HG02943 (cell line): ENCODE data around the gene EIF5A.

ENCODE experiments used
- ATAC-seq: cut with Tn5 transposase; IDR thresholded peaks from one replicate; pipeline ENCODE4 v1.9.1; 2021; ENCODE audit warnings: mild to moderate bottlenecking, low read depth, moderate library complexity; ENCODE audit not compliant: unreplicated experiment

Gene EIF5A

DNA sequence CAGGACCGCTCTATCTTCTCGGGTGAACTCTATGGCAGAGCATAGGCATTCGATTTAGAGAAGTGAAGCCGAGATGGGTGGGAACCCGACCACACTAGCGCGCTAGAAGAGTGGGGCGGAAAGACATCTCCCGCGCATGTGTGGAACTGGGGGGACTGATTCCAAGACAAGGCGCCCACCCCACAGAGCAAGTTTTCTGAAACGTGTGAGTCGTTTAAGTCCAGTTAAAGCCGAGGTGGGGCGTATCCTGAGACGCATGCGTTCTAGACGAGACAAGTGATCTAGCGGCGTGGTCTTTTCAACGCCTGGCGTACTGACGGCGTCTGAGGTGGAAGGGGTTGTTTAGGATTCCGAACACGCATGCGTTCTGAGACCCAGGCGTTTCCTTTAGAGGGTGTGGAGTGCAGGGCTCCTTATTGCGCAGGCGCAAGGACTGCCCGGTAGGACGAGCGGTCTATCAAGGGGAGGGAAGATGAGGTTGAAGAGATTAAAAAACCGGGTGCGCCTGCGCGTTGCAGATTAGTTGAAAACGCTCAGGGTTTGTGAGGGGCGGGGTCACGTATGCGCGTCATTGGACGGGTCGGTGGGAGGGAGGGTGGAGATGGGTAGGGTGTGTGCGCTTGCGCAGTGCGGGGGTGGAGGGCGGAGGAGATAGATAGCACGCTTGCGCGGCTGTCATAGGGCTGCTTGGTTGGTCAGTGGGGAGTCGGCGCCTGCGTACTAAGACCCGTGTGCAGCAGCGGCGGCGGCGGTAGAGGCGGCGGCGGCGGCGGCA, at the start of gene EIF5A:
Gene EIF5A (plus strand): TSS at position 718 of the 775 bp plus-strand sequence. CDS start 2,008 bp downstream, outside the sequence.
- peak; percentile 72 for ATAC-seq

DNA sequence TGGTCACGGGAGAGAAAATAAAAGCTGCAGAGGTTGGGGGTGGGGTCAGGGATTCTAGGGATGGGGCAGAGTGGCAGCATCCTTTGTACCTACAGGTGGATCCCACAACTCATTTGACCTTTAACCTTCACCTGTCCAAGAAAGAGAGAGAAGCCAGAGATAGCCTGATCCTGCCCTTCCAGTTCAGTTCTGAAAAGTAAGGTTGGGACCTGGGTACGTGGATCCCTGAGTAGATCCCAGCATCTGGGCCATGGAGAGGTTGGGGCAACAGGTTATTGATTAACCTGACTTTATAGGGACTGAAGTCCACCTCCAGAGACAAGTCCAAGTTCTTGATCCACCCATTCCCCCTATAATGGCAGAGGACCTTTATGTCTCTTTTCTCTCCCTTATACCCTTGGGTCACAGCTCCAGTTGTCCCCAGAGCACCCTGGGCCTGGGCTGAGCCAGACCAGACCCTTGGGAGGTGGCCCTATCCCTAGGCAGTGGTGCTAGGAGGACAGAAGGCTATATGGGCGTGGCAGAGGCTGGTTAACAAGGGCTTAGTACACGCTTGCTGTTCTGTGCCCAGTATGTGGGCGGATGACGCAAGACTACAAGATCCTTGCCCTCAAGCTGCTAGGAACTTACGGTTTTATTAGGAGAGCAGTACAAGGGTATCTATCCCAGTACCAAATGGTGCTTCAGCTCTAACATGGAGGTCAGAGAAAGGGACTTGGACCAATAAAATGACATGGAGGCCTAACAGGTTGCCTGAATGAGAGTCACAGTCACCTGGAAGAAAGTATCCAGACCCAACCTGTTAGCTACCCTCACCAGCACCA, 48.5 kb upstream of the EIF5A start:
- ATAC-seq = no peak

DNA sequence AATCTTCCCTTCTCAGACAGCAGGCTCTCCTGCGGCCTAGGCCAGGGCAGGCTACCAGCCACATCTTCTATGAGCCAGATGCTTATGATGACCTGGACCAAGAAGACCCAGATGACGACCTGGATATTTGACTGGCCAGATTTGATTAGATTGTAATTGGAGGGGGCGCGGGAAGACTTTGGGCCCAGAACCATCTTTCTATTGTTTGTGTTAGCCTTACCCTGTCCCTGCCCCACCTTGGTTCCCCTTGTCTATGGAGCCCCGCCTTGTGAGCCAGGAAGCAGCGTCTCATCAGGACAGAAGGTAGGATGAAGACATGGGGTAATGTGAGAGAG, 47.9 kb upstream of the EIF5A start:
- no peak for ATAC-seq

DNA sequence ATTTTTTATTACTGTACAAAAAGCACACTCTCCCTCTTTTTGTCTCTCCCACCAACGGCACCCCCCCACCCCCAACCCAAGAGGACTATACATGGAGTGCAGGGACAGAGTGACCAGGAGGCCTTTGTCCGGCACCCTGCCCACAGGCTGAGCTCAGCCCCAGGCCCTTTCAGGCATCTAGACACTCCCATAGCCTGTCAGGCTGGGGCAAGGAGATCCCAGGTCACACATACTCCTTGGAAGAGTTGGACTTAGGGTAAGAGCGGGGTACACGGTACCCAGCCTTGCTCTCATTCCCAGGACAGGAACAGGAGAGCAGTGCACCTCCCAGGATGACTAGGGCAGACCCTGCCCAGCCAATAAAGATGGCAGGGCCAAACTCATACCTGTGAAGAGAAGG, 47.3 kb upstream of the EIF5A start:
- no peak for ATAC-seq

DNA sequence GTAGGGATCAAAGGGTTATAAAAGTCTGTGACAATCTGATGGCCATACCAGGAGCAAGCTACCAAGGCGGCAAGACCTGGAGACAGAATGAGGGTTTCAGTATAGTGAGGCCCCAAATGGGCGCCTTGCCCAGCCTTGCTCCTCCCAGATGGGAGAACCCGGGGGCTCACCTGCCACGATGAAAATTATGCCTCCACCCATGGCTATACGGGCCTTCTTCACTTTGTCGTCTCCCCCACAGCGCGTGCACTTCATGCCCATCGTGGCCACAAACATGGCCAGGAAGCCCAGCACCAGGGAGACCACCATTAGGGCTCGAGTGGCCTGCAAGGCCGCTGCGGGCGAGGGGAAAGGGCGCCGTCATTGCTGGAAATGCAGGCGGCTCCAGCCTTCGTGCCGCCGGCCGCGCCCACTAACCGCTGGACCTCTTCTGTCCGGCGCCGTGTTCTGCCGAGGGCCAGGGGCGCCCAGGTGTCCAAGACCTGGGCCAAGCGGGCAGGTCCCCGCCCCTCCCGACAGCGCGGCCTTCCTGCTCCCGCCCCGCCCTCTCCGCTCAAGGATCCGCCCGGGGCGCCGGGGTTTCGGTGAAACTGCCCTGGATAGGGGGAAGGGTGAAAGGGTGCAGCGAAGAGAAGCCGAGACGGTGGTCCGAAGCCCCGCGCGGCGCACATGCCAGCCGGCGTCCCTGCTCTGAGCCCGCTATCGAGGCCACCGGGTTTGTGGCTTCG, 46.6 kb upstream of the EIF5A start:
- ATAC-seq = no peak

DNA sequence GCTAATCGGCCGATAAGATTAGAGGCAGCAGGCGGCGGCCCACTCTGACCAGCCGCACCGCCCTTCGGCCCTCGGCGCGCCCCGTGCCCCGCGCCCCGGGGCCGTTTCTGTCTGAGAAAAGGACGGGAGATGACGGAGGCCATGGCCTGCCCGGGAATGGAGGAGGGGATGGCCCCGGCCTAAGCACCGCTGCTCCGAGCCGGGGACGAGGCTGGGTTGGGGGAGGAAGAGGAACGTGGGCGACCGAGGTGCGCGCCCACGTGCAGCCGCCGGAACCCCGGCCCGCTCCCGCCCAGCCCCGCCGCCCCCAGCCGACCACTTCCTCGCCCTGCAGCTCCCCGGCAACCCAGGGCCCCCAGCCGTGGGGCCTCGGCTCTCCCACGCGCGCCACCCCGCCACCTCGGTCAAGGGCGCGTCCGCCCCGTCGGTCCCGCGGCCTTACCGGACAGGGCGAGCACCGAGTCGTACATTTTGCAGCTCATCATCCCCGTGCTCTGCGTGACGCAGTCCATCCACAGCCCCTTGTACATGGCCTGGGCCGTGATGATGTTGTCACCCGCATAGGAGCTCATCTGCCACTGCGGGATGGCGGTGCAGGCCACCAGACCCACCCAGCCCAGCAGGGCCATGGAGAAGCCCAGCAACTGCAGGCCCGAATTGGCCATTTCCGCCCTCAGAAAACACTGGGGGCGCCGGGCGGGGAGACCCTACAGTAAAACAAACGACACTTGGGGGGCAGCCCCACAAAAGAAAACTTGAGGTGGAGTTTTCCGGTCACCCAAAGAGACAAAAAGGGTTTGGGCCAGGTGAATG, 45.8 kb upstream of the EIF5A start:
- ATAC-seq = no peak

DNA sequence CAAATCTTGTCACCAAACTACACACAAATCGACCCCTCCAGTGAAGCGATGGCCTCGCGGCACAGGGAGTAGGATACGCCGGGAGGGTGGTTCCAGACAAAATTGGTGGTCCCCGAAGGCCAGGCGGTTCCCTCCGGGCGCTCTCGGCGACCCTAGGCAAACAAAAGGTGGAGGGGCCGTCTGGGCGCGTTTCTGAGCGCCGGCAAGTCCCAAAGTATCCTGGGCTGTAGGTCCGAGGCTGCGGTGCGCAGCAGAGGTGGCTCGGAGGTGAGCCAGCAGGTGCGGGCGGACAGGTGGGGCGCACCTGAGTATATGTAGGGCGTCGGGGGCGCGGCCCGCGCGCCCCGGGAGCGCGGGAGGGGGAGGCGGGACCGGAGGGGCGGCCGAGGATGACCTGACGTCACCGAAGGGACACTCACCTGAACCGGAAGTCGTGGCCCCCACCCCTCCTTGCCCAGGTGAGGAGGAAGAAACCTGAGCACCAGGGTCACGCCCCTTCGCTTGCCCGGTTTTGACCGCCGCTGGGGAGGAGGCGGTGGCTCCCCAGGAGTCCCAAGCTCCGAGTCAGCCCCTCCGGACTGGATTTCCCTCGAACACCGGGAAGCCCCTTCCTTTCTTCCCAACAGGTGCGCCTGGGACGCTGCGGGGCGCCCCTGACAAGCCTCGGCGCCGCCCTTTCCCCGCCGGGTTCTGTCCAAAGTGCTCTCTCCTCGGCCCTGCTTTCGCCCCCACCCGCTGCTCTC, 45.1 kb upstream of the EIF5A start, which contains the start of gene CLDN7:
Gene CLDN7 (minus strand): TSS at position 287 of the 743 bp plus-strand sequence. CDS start 435 bp downstream, outside the sequence.
- ATAC-seq = no peak

DNA sequence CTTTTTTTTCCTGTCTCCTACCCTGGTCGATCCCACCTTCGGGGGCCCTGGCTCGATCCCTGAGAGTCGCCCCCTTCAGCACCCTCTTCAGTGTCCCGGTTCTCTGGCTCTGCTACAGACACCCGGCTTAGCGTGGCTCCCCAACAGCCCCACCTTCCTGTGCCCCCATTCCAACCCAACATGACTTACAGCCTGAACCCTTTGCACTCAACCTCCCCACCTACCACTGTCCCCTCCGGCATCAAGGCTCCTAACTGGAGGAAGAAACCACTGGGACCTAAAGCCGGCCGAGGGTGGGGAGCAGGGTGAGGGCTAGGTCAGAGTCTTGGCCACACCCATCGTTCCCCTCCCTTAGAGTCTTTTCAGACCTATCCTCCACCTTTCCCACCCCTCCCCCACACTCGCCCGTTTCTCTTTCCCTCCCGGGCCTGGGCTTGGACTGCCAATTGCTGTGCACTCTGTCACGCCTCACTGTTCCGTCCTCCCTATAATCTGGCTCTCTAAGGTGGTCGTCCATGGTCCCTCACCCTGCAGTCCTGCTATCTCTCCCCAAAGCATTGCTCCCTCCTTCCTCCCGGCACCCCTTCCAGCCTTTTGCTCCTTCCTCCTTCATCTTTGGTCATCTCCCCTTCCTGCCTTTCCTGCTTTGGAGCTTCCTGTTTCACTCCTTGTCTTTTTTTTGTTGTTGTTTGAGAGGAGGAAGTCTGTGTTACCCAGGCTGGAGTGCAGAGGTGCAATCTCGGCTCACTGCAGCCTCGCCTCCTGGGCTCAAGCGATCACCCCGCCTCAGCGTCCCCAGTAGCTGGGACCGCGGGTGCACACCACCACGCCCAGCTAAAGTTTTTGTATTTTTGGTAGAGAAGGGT, 44.3 kb upstream of the EIF5A start:
- no peak for ATAC-seq

DNA sequence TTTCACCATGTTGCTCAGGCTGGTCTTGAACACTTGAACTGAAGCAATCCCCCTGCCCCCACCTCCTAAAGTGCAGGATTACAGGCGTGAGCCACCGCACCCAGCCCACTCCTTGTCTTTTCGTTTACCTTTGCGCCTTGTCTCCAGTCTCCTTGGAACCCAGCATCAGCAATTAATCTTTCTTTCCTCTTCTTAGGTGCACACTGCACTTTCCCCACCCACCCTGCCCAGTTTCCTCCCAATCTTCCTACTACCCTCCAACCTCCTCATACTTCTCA, 43.7 kb upstream of the EIF5A start:
- no peak for ATAC-seq

DNA sequence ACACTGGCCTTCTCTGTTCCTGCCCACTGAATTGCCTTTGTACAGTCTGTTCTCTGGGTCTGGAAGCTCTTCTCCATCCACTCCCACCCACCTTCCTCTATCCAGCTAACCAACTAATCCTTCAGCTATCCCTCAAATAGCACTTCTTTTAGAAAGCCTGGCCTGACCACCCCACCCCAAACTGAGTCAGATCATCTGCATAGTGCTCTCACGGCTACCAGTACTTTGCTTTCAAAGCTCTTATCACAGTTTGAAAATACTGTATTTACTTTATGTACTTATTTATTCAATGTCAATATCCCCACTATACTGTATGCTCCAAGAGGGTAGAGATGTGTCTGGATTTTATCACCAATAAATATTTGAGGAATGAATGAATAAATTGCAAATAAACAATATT, 40.6 kb upstream of the EIF5A start:
- ATAC-seq = no peak

DNA sequence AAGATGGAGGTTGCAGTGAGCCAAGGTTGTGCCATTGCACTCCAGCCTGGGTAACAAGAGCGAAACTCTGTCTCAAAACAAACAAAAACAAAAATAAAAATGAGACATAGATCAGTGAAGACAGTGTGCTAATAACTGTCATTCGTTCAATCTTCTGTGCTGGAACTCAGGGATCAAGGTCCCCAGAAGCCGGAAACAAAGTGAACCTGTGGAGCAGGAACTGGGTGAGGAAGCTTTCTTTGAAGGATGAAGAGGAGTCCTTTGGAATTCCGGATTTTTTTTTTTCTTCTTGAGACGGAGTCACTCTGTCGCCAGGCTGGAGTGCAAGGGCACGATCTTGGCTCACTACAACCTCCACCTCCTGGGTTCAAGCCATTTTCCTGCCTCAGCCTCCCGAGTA, 28.0 kb upstream of the EIF5A start:
- ATAC-seq = no peak

DNA sequence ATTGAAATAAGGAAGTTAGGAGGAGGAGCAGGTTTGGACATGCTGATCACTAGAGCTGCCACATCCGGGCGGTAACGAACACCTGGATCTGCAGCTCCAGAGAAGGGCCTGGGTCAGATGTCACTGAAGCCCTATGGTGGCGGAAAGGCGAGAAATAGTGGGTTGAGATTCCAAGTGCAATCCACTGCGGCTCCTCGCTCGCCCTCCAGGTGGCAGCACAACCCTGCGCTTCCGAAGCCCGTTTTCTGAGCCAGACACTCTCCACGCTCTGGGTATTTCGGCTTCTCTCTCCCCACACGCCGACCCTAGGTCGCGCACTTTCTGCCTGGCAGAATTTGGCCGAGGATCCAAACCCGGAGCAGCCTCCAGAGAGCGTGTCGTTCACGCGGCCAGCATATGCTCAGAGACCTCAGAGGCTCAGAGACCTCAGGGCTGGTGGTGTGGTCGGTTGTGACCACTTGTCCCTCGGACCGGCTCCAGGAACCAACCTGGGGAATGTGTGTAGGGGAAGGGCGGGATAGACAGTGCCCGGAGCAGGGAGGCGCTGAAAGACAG, 26.8 kb upstream of the EIF5A start:
- ATAC-seq = no peak

DNA sequence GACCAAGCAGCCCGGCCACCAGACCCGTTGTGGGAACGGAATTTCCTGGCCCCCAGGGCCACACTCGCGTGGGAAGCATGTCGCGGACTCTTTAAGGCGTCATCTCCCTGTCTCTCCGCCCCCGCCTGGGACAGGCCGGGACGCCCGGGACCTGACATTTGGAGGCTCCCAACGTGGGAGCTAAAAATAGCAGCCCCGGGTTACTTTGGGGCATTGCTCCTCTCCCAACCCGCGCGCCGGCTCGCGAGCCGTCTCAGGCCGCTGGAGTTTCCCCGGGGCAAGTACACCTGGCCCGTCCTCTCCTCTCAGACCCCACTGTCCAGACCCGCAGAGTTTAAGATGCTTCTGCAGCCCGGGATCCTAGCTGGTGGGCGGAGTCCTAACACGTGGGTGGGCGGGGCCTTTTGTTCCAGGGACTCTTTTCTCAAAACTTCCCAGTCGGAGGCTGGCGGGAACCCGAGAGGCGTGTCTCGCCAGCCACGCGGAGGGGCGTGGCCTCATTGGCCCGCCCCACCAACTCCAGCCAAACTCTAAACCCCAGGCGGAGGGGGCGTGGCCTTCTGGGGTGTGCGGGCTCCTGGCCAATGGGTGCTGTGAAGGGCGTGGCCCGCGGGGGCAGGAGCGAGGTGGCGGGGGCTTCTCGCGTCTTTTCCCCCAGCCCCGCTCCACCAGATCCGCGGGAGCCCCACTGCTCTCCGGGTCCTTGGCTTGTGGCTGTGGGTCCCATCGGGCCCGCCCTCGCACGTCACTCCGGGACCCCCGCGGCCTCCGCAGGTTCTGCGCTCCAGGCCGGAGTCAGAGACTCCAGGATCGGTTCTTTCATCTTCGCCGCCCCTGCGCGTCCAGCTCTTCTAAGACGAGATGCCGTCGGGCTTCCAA, 26.1 kb upstream of the EIF5A start, which contains the start of gene SLC2A4:
Gene SLC2A4 (plus strand): TSS at position 645 of the 879 bp plus-strand sequence. CDS start 217 bp downstream, at position 862.
- ATAC-seq = no peak

DNA sequence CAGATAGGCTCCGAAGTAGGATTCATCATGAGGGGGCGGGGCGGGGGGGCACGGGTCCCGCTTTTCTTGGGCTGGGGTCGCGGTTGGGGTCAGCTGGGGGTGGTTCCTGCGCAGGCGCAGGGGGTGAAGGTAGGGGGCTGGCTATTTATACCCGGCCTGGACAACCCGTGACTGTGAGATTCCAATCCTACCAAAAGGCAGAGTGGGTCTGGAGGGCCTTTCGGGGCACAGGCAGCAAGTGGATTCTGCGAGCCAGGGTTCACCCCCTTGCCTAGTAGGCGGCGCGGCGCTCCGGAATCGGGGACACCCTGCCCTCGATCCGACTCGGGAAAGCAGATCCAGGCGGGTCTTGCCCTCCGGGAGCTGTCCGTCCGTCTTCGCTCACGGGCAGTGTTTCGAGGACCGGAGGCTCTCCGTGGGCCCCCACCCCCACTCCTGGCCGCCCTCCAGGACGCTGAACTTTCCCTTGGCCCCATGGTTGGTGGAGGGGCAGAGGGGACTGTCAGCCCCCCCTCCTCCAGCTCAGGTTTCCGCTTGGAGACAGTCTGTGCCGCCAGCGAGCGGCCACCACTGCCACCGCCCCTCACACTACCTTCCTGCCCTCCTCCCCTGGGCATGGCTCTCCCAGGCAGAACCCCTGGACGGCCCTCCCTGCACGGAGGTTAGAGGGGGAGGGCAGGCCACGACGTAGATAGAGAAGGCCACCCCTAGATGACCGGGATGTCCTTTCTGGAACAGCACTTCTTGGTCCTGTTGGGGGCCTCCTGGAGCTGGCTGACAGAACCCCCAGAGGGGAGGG, 25.3 kb upstream of the EIF5A start:
- ATAC-seq = no peak

DNA sequence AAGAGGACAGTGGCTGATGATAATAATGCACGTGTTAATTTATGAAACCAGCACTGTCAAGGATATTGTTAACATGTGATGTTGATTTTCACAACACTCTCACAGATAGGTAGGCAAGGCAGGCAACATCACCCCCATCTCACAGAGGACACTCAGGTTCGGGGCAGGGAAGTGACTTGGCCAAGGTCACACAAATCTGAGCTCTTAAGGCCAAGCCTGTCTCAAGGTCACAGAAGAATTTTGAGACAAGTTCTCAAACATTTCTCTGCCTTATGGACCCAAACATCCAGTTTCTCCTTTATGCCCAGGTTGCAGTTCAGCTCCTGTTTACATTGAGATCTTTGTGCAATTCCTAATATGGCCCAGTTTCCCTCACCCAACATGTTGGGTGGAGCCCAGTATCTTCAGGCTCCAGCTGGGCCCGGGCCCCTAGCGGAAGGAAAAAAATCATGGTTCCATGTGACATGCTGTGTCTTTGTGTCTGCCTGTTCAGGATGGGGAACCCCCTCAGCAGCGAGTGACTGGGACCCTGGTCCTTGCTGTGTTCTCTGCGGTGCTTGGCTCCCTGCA, 24.6 kb upstream of the EIF5A start:
- no peak for ATAC-seq

DNA sequence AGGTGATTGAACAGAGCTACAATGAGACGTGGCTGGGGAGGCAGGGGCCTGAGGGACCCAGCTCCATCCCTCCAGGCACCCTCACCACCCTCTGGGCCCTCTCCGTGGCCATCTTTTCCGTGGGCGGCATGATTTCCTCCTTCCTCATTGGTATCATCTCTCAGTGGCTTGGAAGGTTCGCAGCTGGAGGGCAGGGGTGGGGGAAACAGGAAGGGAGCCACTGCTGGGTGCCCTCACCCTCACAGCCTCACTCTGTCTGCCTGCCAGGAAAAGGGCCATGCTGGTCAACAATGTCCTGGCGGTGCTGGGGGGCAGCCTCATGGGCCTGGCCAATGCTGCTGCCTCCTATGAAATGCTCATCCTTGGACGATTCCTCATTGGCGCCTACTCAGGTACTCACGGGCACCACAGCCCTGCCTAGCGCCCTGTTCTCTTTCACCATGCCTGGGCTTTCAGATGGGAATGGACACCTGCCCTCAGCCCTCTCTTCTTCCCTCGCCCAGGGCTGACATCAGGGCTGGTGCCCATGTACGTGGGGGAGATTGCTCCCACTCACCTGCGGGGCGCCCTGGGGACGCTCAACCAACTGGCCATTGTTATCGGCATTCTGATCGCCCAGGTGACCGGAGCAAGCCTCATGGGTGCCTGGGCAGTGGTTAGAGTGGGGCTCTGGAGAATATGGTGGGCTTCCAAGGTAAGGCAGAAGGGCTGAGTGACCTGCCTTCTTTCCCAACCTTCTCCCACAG, 23.8 kb upstream of the EIF5A start:
- no peak for ATAC-seq
